HG02759 (cell line): ENCODE results near the gene KRTAP5-9.
"Not testable (repeated sequence)": the region's sequence is repeated elsewhere in the genome, so short reads cannot be mapped to it uniquely, and the experiment has no call there.

Experiments used
- ATAC-seq: cut with Tn5 transposase; IDR thresholded peaks from one replicate; pipeline ENCODE4 v1.9.1; 2021; ENCODE audit warnings: mild to moderate bottlenecking, moderate library complexity; ENCODE audit not compliant: unreplicated experiment

Gene KRTAP5-9, protein sequence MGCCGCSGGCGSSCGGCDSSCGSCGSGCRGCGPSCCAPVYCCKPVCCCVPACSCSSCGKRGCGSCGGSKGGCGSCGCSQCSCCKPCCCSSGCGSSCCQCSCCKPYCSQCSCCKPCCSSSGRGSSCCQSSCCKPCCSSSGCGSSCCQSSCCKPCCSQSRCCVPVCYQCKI

DNA sequence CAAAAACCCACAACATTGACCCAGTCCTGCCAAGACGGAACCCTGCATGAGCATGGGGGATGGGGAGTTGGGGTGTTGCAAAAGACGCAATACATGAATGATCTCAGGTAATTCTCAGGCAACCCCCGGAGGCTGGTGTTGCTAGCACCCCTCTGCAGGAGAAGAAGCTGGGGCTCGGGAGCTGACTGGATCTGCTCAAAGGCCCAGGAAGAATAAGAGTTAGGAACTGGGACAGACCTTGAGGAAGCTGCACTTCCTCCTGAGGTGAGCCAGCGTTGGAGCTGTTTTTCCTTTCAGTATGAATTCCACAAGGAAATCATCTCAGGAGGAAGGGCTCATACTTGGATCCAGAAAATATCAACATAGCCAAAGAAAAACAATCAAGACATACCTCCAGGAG, at the start of gene KRTAP5-9:
Gene KRTAP5-9, plus strand, starts transcription at position 301 of the 400 bp plus-strand sequence. CDS start 238 bp downstream, outside the sequence.
- no peak for ATAC-seq

DNA sequence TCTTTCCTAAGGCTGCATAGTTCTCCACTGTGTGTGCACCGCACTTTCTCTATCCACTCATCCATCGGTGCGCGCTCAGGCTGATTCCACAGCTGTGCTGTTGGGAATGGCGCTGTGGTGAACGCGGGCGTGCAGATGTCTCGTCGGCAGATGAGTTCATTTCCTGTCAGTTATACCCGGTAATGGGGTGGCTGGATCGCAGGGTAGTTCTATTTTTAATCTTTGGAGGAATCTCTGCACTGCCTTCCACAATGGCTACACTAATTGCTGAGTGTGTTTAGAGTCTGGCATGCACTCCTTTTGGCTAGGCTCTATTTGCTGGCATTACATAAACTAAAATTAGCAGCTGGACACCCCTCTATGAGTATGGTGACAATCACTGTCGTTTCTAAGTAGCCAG, 49.1 kb upstream of the KRTAP5-9 start:
- no peak for ATAC-seq

DNA sequence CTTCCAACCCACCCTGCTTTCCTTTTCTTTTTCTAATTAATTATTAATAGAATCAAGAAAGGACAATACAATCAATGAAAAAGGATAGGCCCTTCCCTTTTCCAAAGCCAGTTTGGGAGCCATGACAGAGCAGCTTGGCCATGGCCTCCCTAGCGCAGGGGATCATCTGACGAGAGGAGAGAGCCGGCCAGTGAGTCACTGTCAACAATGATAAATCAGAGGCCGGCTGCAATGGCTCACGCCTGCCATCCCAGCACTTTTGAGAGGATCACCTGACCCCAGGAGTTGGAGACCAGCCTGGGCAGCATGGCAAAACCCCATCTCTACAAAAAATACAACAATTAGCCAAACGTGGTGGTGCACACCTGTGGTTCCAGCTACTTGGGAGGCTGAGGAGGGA, 48.7 kb upstream of the KRTAP5-9 start:
- no peak for ATAC-seq

DNA sequence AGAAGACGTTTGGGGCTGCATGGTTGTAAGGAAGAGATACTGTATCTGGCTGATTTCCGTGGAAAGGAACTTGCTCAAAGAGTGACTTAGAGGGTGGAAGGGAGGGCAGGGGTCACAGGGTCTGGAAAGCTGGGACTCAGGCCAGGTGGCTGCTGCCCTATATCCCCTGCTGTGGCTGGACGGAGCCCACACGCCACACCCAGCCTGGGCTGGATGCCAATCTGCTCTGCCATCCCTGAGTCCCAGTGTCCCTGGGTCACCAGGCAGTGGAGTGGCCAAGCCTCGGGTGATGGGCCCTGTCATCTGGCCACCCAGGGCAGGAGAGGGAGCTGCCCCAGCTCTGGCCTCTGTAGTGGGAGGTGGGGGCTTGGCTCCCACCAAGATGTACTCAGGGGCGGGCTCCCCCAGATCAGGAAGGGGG, 47.6 kb upstream of the KRTAP5-9 start:
- no peak for ATAC-seq

- no peak for ATAC-seq
These were observed 46.9 kb upstream of the KRTAP5-9 start for GRCh38 chr11:71501071-71501985.

GRCh38 chr11:71502026-71502425, 46.2 kb upstream of the KRTAP5-9 start:
- ATAC-seq = no peak

GRCh38 chr11:71502871-71503435, 45.3 kb upstream of the KRTAP5-9 start:
- no peak for ATAC-seq

- ATAC-seq = no peak
These were observed 43.7 kb upstream of the KRTAP5-9 start for GRCh38 chr11:71504531-71504930.

GRCh38 chr11:71505001-71505400, 43.2 kb upstream of the KRTAP5-9 start:
- ATAC-seq = no peak

- no peak for ATAC-seq
These were observed 42.4 kb upstream of the KRTAP5-9 start for GRCh38 chr11:71505781-71506180.

DNA sequence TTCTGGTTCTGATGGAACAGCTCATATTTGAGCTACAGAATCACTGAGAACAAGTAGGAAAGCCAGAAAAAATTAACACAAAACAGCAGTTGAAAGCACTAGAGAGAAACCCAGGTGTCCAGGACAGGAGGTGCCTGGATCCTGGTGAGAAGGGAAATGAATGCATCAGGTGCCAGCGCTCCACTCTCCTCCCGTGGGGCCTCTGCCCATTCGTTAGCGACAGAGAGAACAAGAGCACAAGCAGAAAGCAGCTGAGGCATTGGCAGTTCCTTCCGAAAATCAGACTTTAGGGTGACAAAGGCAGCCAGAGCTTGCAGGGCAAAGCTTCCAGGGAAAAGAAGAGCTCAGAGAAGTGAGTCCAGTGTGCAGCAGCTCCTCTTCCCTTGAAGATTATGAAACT, 41.1 kb upstream of the KRTAP5-9 start:
- ATAC-seq = no peak

DNA sequence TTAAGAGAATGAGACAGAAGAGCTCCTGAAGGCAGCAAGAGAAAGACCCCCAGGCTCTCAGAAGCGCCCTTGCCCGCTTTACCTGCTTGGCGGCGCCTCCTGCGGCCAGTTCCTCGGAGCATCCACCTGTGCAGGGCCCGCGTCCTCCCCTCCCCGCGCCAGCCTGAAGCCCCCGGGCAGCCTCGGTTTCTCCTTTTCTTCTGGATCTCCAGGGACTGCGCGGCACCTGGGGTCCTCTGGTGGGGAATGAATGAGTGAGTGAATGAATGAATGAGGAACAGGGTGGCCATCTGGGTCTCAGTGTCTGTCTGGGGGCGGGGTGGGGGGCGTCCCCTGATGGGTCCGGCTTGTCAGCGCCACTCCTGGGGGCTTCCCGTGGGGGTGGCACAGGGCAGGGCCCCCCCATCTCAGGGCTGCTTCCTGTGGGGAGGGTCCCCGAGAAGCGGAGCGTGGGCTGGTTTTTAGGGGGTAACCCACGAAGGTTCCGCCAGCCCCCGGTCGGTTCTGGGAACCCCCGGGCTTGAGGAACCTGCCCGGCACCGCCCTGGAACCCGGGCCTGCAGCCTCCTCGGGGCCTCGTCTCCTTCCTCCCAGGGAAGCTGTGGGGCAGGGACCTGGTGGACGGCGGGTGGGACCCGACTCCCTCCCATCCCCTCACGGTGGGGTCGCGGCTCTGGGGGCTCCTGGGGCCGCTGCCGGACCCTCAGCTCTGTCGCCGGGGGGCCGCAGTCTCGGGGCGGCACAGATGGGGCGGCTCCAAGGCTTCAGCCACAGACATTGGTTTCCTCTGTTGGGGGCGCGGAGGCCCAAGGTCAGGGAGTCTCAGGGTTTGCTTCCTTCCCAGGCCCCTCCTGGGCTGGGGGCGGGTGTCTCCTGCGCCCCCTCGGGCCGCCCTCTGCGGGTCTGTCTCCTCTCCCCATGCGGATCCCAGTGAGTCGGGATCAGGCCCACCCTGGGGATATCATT, 29.4 kb upstream of the KRTAP5-9 start:
- ATAC-seq = no peak

DNA sequence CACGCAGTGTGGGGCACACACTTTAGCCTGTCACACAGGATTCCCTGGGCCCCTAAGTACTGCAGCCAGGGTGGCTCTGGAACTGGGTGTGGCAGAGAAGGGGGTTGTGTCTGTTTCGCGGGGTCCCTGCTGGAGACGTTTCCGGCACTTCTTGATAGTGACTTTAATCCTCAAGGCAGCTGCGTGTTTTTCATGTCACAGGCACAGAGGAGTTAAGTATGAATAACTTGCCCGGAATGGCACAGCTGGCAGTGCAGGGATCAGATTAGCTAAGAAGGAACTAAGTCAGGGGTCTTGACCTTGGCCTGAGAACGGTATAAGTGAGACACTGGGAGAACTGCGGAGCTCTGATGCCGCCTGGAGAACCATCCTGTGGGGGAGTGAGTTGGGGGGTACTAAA, 28.7 kb upstream of the KRTAP5-9 start:
- no peak for ATAC-seq

GRCh38 chr11:71525188-71525937, 22.9 kb upstream of the KRTAP5-9 start:
- ATAC-seq = no peak

GRCh38 chr11:71525938-71526495, 22.2 kb upstream of the KRTAP5-9 start:
- ATAC-seq = no peak

DNA sequence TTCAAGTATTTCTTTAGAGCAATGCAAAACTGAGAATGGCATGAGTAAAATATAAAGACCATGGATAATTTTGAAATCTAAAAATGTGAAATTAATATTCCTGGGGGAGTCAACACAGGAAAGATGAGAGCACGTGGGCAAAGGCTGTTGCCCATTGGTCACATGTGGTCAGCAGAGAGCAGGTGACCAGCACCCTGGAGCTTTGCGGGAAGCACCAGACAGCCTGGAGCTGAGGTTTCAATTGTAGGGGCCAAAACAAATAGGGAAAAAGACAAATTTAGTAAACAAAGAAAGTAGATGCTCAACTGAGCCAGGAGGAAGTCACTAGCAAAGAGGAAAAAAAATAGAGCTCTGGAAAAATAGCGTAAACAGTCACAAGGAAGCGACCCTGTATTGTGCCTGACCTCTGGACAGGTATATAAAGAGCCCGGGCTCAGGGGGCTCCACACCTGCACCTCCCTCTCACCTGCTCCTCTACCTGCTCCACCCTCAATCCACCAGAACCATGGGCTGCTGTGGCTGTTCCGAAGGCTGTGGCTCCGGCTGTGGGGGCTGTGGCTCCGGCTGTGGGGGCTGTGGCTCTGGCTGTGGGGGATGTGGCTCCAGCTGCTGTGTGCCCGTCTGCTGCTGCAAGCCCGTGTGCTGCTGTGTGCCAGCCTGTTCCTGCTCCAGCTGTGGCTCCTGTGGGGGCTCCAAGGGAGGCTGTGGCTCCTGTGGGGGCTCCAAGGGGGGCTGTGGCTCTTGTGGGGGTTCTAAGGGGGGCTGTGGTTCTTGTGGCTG, 21.2 kb upstream of the KRTAP5-9 start, which contains the start of gene KRTAP5-7:
Gene KRTAP5-7, plus strand, starts transcription at position 472 of the 780 bp plus-strand sequence. Its CDS starts 34 bp downstream, at position 506.
- ATAC-seq = not testable (repeated sequence)

GRCh38 chr11:71527576-71528210, 20.5 kb upstream of the KRTAP5-9 start:
- no peak for ATAC-seq

DNA sequence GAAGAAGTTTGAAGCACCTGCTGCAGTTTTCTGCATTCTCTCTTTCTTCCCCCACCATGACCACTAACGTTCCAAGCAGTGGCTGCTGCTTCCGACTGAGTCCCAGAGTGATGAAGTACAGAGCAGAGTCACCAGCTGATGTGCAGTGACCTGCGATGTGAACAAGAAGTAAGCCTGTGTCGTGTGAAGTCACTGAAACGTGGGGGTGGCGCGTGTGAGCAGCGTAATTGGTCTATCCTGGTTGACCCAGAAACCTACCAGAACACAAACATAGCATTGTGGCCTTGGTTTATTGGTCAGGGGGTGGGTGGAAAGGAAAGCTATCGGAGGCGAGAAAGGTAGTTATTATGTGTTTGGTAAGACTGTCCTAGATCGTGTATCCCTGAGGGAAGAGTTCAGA, 17.6 kb upstream of the KRTAP5-9 start:
- no peak for ATAC-seq
